ENCODE data around the gene SEPTIN3.

The SEPTIN3 gene

DNA sequence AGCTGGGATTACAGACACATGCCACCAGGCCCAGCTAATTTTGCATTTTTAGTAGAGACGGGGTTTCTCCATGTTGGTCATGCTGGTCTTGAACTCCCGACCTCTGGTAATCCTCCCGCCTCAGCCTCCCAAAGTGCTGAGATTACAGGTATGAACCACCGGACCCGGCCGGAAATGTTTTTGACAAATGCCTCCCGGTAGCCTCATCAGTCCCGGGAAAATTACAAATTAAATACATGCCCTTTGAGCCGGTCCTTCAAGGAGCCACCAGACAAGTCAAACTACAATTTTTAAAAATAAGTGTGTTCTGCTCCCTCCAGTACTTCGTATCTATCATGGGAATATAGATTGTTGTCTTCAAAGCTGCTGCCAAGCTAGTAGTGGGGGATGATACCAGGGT, 46.9 kb downstream of the SEPTIN3 start:
- no peak for DNase-seq (ENCODE audit: low spot score)

DNA sequence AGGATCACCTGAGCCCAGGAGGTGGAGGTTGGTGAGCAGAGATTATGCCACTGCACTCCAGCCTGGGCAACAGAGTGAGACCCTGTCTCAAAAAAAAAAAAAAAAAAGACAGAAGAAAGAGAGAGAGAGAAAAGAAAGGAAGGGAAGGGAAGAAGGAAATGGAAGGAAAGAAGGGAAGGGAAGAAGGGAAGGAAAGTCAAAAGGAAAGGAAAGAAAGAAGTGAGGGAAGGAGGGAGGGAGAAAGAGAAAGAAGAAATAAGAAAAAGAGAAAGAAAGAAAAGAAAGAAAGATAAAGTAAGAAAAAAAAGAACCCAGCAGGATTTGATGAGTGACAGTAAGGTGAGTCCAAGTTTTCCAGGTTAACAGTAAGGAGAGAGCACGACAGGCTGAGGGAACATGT, 49.0 kb downstream of the SEPTIN3 start:
- DNase-seq (ENCODE audit: low spot score), result no peak

Measured in CD4-positive, alpha-beta T cell treated with Interleukin-2 at 100 ng/mL for 4 hours (primary cell).